HG03521 (cell line): Measurements from ENCODE around the gene ZNF22.
"Not testable (repeated sequence)": the region's sequence is repeated elsewhere in the genome, so short reads cannot be mapped to it uniquely, and the experiment has no call there.

Experiments
- ATAC-seq: cut with Tn5 transposase; IDR thresholded peaks from one replicate; pipeline ENCODE4 v1.9.1; 2021; ENCODE audit warnings: mild to moderate bottlenecking, moderate library complexity; ENCODE audit not compliant: unreplicated experiment

The ZNF22 gene

GRCh38 chr10:45004661-45005060 lies 3.9 kb downstream of the ZNF22 start:
- ATAC-seq = no peak

- ATAC-seq = no peak
Measured at GRCh38 chr10:45005284-45005683, 4.6 kb downstream of the ZNF22 start.

- no peak for ATAC-seq
Measured at GRCh38 chr10:45006276-45007030, 5.7 kb downstream of the ZNF22 start.

GRCh38 chr10:45008524-45009161 lies 7.9 kb downstream of the ZNF22 start:
- ATAC-seq = peak; percentile 51

- not testable (repeated sequence) for ATAC-seq
Measured at GRCh38 chr10:45014557-45014956, 13.8 kb downstream of the ZNF22 start.

GRCh38 chr10:45015590-45015989 lies 14.9 kb downstream of the ZNF22 start:
- no peak for ATAC-seq

GRCh38 chr10:45023426-45023825 lies 22.7 kb downstream of the ZNF22 start:
- ATAC-seq = no peak

- no peak for ATAC-seq
Measured at GRCh38 chr10:45034301-45034700, 33.6 kb downstream of the ZNF22 start.

GRCh38 chr10:45035673-45036072 lies 35.0 kb downstream of the ZNF22 start:
- ATAC-seq = no peak

- no peak for ATAC-seq
Measured at GRCh38 chr10:45040921-45041542, 40.3 kb downstream of the ZNF22 start.

- no peak for ATAC-seq
Measured at GRCh38 chr10:45044290-45044689, 43.6 kb downstream of the ZNF22 start.

GRCh38 chr10:45050551-45051235 lies 50.0 kb downstream of the ZNF22 start:
- ATAC-seq = no peak

- ATAC-seq = no peak
Measured at GRCh38 chr10:45052700-45053099, 52.0 kb downstream of the ZNF22 start.

- ATAC-seq = no peak
Measured at GRCh38 chr10:45053569-45054100, 52.9 kb downstream of the ZNF22 start.
